ENCODE data around the gene NTN5. TPM values are rescaled to one million over a fixed set of nuclear protein-coding genes. Genes with fewer than 3 reads are reported as not detected.

The NTN5 gene
- total RNA-seq, 1 experiment from 2014 or later = 0.57 TPM

DNA sequence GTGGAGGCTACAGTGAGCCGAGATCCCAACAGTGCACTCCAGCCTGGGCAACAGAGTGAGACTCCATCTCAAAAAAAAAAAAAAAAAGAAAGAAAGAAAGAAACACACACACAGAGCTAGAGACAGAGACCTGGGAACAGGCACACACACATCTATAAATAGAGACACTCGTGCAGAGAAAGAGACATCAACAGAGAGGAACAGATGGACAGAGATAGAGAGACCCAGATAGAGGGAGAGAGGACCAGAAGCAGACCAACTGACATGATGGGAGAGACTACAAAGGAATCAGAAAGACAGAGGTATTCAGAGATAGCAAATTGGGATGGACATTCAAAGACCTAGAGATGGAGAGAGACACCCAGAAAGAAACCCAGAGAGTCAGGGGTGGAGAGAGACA is 24.7 kb downstream of the NTN5 start:
- intact Hi-C loops (cut with micrococcal nuclease; ENCODE audit: unreplicated experiment) = no loop called here
- no peaks in the 10 kb centered on the region for H3K9me3 Mint-ChIP-seq (ENCODE audit: low read depth, unreplicated experiment)
- H3K27me3 Mint-ChIP-seq (ENCODE audit: unreplicated experiment) = peaks cover 39% of the 10 kb centered on the region
- TF ChIP-seq CTCF (IDR thresholded peaks at IDR 0.05; ENCODE audit: unreplicated experiment) = no peak
- no peak overlapping the region for H3K27ac Mint-ChIP-seq (ENCODE audit: unreplicated experiment)
- no peak overlapping the region for H3K4me3 Mint-ChIP-seq (ENCODE audit: low read depth, unreplicated experiment)
- DNase-seq = no peak
- CTCF ChIA-PET = no interaction called here
- peaks cover 19% of the 10 kb centered on the region for H3K4me1 Mint-ChIP-seq (ENCODE audit: low read depth, unreplicated experiment)
- H3K36me3 Mint-ChIP-seq (ENCODE audit: insufficient read depth, unreplicated experiment) = peaks cover 6% of the 10 kb centered on the region
- BruUV-seq (replicated peaks) = no TSS peak

- Mint-ChIP-seq H3K9me3 (ENCODE audit: low read depth, unreplicated experiment) (no peaks in the 10 kb centered on the region), H3K27me3 (ENCODE audit: unreplicated experiment) (peaks cover 53% of the 10 kb centered on the region), H3K4me3 (ENCODE audit: low read depth, unreplicated experiment) (peak overlapping the region; percentile 55), H3K4me1 (ENCODE audit: low read depth, unreplicated experiment) (peaks cover 19% of the 10 kb centered on the region), H3K27ac (ENCODE audit: unreplicated experiment) (no peak overlapping the region), H3K36me3 (ENCODE audit: insufficient read depth, unreplicated experiment) (peaks cover 6% of the 10 kb centered on the region)
- BruUV-seq (replicated peaks) = no TSS peak
- DNase-seq = no peak
- TF ChIP-seq CTCF (IDR thresholded peaks at IDR 0.05; ENCODE audit: unreplicated experiment) = no peak
- intact Hi-C loops (cut with micrococcal nuclease; ENCODE audit: unreplicated experiment) = no loop called here
- CTCF ChIA-PET = interaction anchor here (0.6 to 2.4 kb wide), 10 partner anchors 9 to 347 kb away, joined by 3 to 13 read pairs (median 5); partner anchors contain the start of genes GYS1 and RUVBL2
These were observed 26.0 kb downstream of the NTN5 start for GRCh38 chr19:48646722-48647216.

- CTCF ChIA-PET = interaction anchor here (0.6 to 2.4 kb wide), 16 partner anchors 8 to 347 kb away, joined by 3 to 13 read pairs (median 4); partner anchors contain the start of genes GYS1 and RUVBL2
- peak; percentile 94 for DNase-seq
- Mint-ChIP-seq H3K4me3 (ENCODE audit: low read depth, unreplicated experiment) (peak within 1 kb of the TSS; percentile 55), H3K4me1 (ENCODE audit: low read depth, unreplicated experiment) (peaks cover 19% of the 10 kb centered on the region), H3K27ac (ENCODE audit: unreplicated experiment) (no peak within 1 kb of the TSS), H3K27me3 (ENCODE audit: unreplicated experiment) (peaks cover 59% of the 10 kb centered on the region), H3K36me3 (ENCODE audit: insufficient read depth, unreplicated experiment) (peaks cover 6% of the 10 kb centered on the region), H3K9me3 (ENCODE audit: low read depth, unreplicated experiment) (no peaks in the 10 kb centered on the region)
- intact Hi-C loops (cut with micrococcal nuclease; ENCODE audit: unreplicated experiment) = no loop called here
- peak; percentile 91 for TF ChIP-seq CTCF (IDR thresholded peaks at IDR 0.05; ENCODE audit: unreplicated experiment)
- BruUV-seq (replicated peaks) = no TSS peak
These were observed 26.7 kb downstream of the NTN5 start, which contains the start of gene CA11 for GRCh38 chr19:48646001-48646721. Gene CA11 (minus strand): TSS chr19:48646187. CDS start chr19:48645632, 555 bp downstream.

- CTCF ChIA-PET = interaction anchor here (0.6 to 2.4 kb wide), 16 partner anchors 8 to 348 kb away, joined by 3 to 13 read pairs (median 4); partner anchors contain the start of genes GYS1 and RUVBL2
- no peaks in the 10 kb centered on the region for H3K9me3 Mint-ChIP-seq (ENCODE audit: low read depth, unreplicated experiment)
- no peak for DNase-seq
- peaks cover 64% of the 10 kb centered on the region for H3K27me3 Mint-ChIP-seq (ENCODE audit: unreplicated experiment)
- H3K4me3 Mint-ChIP-seq (ENCODE audit: low read depth, unreplicated experiment) = peak overlapping the region; percentile 55
- no TSS peak for BruUV-seq (replicated peaks)
- H3K36me3 Mint-ChIP-seq (ENCODE audit: insufficient read depth, unreplicated experiment) = peaks cover 6% of the 10 kb centered on the region
- intact Hi-C loops (cut with micrococcal nuclease; ENCODE audit: unreplicated experiment) = loop anchor here (2.0 kb wide), 1 partner anchor 139 kb away; no protein-coding TSS in a partner anchor
- H3K27ac Mint-ChIP-seq (ENCODE audit: unreplicated experiment) = no peak overlapping the region
- no peak for TF ChIP-seq CTCF (IDR thresholded peaks at IDR 0.05; ENCODE audit: unreplicated experiment)
- H3K4me1 Mint-ChIP-seq (ENCODE audit: low read depth, unreplicated experiment) = peaks cover 19% of the 10 kb centered on the region
These were observed 27.2 kb downstream of the NTN5 start for GRCh38 chr19:48645620-48646000.

All from Calu3 (cell line).